NOMO-1 (cell line): Measurements from ENCODE around the gene CTSA.

Experiments
- DNase-seq, 2 experiments: peaks; one replicate each; lab custom pipeline; 2025; ENCODE audit not compliant: unreplicated experiment in 2 of 2; lab: John Stamatoyannopoulos, UW

CTSA gene

DNA sequence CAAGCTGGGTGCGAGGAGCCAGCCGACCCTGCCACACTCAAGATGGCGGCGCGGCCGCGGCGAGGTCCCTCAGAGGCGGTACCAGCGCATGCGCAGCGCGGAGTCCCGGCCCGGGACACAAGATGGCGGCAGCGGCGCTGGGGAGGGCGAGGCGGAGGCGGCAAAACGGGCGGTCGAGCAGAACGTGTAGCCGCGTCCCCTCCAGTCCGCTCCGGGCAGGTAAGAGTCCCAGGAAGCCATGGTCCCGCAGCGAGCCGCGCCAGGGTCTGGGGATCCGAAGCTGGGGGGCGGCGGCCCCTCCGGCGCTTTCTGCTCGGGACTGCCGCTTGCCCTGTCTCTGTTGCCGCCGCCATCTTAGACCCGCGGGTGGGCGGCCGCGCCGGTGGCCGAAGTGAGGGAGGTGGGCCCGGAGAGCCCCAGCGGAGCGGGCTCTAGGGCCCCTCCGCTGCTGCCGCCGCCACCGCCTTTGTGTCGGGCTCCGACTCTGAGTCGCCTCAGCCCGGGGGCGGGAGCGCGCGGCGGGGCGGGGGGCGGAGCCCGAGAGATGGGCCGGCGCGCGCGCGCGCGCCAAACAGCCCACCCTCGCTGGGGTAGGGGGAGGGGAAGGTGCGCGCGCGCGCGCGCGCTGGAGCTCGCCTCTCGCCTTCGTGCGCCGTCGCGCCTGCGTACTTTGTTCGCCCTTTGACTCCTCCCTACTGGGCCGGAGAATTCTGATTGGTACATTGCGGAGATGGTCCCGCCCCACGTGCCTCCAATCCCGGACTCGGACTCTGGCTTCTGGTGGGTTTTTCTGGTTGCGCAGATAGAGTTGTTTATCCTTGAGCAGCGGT lies 43.7 kb downstream of the CTSA start, which contains the start of gene PCIF1:
Gene PCIF1, plus strand, starts transcription at position 98 of the 830 bp plus-strand sequence. CDS start 4,317 bp downstream, outside the sequence.
- DNase-seq, result peak; percentile 95 to 96

DNA sequence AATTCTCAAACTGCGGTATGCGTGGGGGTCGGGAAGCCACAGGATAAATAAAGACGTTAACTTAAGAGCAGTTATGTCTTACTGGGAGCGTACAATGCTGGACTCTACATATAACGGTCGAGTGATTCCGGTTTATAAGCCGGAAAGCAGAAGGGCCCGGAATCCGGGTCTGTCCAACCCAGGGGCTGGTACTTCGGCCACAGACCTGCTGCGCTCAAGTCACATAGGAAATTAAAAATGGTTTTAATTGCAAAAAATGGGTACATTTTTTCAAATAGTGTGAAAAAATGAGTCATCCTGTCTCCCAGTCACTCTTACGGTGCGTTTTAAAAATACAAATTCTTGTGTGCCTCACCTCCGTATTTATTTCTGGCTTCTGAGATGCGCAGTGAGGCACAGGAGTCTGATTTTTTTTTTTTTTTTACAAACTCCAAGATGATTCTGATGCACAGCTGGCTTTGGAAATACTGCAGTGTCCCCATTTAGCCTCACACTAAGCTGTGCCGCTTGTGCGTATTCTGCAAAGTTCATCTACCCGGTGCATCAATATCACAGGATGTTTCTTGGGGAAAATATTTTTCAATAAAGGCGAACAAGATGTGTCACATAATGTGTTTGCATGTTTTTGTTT lies 44.4 kb downstream of the CTSA start:
- no peak for DNase-seq

DNA sequence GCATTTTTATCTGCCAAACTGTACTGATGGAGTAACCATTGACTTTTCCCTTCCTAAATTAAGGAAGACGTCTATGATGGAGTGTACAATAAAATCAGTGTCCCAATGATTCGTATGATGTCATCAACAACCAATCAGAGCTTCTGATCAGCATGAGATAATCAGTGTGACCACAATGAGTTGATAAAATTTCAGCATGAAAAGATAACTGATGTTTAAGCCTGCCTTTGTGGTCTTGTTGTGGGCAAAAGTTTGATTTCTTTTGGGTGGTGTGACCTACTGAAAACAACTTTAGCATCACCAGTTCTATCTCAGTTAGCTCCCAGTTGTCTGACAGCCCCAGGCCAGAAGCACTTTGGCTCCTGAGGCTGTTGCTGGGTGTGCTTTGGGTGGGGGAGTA lies 46.6 kb downstream of the CTSA start:
- no peak for DNase-seq

- DNase-seq, result no peak
Measured at GRCh38 chr20:45938727-45939438, 47.7 kb downstream of the CTSA start.

DNA sequence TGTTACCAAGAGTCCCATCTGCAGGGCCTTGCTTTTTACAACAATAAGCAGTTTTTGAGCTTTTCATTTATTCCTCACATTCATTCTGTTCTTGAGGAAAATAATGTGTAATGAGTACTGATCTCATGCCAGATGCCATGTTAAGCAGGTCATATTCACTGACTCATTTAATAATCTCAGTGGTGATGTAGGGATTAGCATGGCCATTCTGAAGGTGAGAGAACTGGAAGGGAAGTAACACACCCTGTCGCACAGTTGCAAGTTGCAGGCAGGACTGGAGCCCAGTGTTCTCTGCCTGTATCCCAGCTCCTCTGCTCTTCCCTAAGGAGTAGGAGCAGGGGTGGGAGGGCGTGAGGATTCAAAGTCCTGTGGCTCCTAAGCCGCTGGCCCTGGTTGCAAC lies 48.9 kb downstream of the CTSA start:
- DNase-seq, result no peak

DNA sequence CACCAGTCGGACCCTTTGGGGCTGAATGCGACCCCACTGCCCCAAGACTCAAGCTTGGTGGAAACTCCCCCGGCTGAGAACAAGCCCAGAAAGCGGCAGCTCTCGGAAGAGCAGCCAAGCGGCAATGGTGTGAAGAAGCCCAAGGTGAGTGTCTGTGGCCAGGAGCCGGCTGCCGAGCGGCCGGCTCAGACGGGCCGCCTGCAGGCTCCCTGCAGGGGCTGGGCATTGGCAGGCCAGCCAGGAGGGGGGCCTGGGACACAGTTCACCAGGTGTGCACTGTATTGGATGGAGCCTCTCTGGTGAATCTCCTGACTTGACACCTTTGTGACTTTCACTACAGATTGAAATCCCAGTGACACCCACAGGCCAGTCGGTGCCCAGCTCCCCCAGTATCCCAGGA lies 49.3 kb downstream of the CTSA start:
- DNase-seq, result no peak

DNA sequence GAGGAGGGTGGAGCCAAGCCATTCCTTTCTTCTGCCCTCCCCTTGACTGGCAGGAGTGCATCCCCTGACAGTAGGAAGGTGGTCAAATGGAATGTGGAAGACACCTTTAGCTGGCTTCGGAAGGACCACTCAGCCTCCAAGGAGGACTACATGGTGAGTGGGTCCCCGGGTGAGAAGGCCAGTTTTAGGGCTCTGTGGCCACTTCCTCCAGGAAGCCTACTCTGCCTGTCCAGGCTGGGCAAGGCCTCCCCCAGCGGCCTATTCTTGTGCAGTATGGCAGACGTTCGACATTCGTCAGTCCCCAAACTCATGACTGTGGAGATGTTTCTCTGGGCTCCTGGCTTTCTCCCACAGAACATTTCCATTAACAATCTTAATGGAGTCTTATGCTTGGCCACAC lies 52.5 kb downstream of the CTSA start:
- DNase-seq, result no peak

GRCh38 chr20:45944151-45944964 lies 53.2 kb downstream of the CTSA start:
- peak; percentile 42 to 82 for DNase-seq

DNA sequence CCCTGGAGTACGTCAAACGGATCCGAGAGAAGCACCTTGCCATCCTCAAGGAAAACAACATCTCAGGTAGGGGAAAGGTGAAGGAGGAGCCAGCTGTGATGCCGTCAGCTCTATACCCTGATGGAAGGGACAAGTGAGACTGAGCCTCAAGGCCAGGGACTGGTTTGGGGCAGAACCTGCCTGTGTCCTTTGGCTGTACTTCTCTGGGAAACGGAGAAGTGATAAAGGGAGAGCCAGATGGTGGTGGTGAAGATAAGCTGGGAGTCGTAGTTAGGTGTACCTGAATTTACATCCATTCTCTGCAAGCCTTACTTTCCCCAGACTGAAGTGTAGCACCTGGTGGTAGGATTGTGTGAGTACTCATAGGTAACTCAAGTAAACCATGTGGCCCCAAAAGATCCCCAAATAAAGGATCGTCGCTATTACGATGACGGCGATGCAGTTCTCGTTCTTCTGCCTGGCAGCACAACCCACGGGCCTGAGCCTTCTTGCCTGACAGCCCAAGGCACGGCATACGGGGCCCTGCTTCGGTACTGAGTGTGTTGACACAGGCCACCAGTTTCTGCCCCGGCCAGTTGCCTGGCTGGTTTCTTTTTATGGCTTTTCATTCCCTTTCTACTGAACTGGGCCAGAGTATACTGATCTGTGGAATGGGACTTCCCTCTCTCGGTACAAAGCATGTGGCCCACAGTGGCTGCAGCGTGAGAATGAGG lies 54.0 kb downstream of the CTSA start:
- no peak for DNase-seq

- DNase-seq, result peak; percentile 37 to 49
Measured at GRCh38 chr20:45945678-45946148, 54.6 kb downstream of the CTSA start.

DNA sequence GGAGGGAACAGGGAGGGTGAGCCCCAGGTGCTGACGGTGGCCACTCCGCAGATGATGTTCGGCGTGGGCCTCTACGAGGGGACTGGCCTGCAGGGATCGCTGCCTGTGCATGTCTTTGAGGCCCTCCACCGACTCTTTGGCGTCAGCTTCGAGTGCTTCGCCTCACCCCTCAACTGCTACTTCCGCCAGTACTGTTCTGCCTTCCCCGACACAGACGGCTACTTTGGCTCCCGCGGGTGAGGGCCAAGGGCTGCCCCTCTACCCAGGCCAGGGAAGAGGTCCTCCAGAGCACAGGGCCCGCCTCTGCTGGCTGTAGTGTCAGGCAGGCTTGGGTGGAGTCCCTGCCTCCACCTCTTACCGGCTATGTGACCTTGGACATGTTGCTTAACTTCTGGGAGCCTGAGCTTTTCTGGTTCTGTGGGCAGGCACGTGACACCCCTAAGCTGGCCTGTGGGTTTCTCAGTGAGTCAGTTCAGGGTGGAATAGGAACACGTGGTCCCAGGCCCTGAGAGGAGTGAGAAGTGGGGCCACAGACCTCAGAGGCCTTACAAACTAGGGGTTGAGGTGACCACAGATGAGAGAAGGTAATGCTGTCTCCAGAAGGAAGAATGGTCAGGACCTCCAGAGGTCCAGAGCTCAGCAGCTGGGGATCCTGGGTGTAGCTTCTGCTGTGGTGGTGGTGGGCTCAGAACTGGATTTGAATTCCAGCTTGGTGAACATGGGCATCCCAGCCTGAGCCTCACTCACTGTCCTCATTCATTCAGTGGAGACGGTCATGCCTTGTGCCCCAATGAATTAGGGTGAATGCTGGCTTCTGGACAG lies 55.2 kb downstream of the CTSA start:
- peak; percentile 97 to 99 for DNase-seq

GRCh38 chr20:45947110-45947866 lies 56.2 kb downstream of the CTSA start:
- no peak for DNase-seq

- DNase-seq, result no peak
Measured at GRCh38 chr20:45948261-45948733, 57.2 kb downstream of the CTSA start.
